MV-4-11 (cell line): ENCODE data around the gene PCDHA3.
"Not testable (repeated sequence)": the region's sequence is repeated elsewhere in the genome, so short reads cannot be mapped to it uniquely, and the experiment has no call there.

ENCODE experiments used
- DNase-seq: peaks from one replicate; lab custom pipeline; 2025; lab: John Stamatoyannopoulos, UW

The PCDHA3 gene

DNA sequence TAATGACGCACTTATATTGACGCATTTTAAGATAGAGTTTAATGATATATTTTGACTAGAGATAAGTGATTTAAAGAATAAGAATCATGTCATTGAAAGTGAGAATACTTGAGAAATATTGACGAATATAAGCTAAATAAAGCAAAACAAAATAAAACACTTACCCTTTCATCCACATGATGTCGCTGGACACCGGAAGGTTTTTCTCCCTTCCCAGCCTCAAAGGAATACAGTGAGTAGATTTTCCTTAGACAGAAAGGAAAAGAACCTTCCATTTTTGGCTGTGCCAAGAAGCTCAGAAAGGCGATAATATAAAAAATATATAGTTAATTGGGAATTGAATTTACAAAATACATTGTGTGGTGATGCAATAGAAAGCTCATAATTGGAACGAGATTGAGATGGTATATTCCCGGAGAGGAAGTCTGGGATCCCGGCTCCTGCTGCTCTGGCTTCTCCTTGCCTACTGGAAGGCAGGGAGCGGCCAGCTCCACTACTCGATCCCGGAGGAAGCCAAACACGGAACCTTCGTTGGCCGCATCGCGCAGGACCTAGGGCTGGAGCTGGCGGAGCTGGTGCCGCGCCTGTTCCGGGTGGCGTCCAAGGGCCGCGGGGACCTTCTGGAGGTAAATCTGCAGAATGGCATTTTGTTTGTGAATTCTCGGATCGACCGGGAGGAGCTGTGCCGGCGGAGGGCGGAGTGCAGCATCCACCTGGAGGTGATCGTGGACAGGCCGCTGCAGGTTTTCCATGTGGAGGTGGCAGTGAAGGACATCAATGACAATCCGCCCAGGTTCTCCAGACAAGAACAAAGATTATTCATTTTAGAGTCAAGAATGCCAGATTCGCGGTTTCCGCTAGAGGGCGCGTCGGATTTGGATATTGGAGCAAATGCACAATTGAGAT is 20.8 kb downstream of the PCDHA3 start, which contains the start of gene PCDHA5:
PCDHA5 (plus strand) TSS at position 239 of the 906 bp plus-strand sequence.
- DNase-seq, result no peak

DNA sequence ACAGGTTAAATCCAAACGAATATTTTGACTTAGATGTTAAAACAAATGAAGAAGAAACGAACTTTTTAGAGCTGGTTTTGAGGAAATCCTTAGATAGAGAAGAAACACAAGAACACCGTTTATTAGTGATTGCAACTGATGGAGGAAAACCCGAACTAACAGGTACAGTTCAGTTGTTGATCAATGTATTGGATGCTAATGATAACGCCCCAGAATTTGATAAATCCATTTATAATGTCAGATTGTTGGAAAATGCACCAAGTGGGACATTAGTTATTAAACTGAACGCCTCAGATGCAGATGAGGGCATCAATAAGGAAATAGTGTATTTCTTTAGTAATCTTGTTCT is 21.4 kb downstream of the PCDHA3 start:
- no peak for DNase-seq

DNA sequence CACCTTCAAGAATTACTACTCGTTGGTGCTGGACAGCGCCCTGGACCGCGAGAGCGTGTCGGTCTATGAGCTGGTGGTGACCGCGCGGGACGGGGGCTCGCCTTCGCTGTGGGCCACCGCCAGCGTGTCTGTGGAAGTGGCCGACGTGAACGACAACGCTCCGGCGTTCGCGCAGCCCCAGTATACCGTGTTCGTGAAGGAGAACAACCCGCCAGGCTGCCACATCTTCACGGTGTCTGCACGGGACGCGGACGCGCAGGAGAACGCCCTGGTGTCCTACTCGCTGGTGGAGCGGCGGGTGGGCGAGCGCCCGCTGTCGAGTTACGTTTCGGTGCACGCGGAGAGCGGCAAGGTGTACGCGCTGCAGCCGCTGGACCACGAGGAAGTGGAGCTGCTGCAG is 22.1 kb downstream of the PCDHA3 start:
- DNase-seq, result not testable (repeated sequence)

DNA sequence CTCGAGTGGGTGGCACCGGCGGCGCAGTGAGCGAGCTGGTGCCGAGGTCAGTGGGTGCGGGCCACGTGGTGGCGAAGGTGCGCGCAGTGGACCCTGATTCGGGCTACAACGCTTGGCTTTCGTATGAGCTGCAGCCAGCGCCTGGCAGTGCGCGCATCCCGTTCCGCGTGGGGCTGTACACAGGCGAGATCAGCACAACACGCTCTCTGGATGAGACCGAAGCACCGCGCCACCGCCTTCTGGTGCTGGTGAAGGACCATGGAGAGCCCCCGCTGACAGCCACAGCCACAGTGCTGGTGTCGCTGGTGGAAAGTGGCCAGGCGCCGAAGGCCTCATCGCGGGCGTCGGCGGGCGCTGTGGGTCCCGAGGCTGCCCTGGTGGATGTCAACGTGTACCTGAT is 22.6 kb downstream of the PCDHA3 start:
- DNase-seq, result no peak

DNA sequence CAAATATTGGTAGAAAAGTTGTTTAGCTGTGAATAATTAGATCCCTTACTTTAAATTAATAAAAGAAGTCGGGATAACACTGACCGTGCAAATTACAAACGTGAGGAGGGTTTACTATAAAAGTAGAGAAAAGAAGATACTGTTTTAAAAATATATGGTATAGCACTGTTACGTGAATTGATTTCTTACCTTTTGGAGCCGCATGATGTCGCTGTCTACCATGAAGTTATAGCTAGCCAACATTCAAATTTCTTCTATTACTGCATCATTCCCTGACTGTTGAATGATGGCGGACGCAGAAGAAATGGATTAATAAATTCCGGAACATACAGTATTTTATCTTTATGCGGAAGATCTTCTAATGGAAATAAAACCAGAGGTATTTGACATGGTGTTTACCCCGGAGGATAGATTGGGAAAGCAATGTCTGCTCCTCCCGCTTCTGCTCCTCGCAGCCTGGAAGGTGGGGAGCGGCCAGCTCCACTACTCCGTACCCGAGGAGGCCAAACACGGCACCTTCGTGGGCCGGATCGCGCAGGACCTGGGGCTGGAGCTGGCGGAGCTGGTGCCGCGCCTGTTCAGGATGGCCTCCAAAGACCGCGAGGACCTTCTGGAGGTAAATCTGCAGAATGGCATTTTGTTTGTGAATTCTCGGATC is 27.0 kb downstream of the PCDHA3 start, which contains the start of gene PCDHA6:
PCDHA6 (plus strand) TSS at position 257 of the 658 bp plus-strand sequence; CDS start at position 389, 132 bp downstream.
- no peak for DNase-seq

DNA sequence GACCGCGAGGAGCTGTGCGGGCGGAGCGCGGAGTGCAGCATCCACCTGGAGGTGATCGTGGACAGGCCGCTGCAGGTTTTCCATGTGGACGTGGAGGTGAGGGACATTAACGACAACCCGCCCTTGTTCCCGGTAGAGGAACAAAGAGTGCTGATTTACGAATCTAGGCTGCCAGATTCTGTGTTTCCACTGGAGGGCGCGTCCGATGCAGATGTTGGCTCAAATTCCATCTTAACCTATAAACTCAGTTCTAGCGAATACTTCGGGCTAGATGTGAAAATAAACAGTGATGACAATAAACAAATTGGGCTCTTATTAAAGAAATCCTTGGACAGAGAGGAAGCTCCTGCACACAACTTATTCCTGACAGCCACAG is 27.5 kb downstream of the PCDHA3 start:
- DNase-seq, result no peak

DNA sequence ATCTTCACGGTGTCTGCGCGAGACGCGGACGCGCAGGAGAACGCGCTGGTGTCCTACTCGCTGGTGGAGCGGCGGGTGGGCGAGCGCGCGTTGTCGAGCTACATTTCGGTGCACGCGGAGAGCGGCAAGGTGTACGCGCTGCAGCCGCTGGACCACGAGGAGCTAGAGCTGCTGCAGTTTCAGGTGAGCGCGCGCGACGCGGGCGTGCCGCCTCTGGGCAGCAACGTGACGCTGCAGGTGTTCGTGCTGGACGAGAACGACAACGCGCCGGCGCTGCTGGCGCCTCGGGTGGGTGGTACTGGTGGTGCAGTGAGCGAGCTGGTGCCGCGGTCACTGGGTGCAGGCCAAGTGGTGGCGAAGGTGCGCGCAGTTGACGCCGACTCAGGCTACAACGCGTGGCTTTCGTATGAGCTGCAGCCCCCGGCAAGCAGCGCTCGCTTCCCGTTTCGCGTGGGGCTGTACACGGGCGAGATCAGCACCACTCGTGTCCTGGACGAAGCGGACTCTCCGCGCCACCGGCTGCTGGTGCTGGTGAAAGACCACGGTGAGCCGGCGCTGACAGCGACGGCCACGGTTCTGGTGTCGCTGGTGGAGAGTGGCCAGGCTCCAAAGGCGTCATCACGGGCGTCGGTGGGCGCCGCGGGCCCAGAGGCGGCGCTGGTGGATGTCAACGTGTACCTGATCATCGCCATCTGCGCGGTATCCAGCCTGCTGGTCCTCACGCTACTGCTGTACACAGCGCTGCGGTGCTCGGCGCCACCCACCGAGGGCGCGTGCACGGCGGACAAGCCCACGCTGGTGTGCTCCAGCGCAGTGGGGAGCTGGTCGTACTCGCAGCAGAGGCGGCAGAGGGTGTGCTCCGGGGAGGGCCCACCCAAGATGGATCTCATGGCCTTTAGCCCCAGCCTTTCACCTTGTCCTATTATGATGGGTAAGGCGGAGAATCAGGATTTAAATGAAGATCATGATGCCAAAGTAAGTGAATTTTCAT is 28.9 kb downstream of the PCDHA3 start:
- DNase-seq, result not testable (repeated sequence)

DNA sequence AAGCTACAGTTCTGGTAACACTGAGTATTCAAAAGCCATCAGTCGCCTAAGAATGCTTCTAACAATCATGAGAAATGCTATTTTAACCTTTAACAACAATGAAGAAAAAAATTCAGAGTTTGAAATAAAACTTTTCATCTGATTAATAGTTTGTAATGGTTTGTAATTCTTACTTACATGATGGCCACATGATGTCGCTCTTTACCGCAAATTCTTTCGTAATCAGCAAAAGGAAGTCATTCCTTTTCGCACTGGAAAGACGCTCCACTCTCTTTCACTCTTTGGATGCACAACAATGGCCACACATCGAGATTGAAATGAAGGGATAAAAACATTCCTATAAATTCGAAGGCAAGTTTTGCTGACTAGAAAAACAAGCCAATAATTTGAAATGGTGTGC is 33.1 kb downstream of the PCDHA3 start, which contains the start of gene PCDHA7:
PCDHA7 (plus strand) TSS at position 277 of the 400 bp plus-strand sequence; CDS start at position 392, 115 bp downstream.
- peak; percentile 15 for DNase-seq

DNA sequence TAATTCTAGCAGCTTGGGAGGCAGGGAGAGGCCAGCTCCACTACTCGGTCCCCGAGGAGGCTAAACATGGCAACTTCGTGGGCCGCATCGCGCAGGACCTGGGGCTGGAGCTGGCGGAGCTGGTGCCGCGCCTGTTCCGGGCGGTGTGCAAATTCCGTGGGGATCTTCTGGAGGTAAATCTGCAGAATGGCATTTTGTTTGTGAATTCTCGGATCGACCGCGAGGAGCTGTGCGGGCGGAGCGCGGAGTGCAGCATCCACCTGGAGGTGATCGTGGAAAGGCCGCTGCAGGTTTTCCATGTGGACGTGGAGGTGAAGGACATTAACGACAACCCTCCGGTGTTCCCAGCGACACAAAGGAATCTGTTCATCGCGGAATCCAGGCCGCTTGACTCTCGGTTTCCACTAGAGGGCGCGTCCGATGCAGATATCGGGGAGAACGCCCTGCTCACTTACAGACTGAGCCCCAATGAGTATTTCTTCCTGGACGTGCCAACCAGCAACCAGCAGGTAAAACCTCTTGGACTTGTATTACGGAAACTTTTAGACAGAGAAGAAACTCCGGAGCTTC is 33.7 kb downstream of the PCDHA3 start:
- not testable (repeated sequence) for DNase-seq

DNA sequence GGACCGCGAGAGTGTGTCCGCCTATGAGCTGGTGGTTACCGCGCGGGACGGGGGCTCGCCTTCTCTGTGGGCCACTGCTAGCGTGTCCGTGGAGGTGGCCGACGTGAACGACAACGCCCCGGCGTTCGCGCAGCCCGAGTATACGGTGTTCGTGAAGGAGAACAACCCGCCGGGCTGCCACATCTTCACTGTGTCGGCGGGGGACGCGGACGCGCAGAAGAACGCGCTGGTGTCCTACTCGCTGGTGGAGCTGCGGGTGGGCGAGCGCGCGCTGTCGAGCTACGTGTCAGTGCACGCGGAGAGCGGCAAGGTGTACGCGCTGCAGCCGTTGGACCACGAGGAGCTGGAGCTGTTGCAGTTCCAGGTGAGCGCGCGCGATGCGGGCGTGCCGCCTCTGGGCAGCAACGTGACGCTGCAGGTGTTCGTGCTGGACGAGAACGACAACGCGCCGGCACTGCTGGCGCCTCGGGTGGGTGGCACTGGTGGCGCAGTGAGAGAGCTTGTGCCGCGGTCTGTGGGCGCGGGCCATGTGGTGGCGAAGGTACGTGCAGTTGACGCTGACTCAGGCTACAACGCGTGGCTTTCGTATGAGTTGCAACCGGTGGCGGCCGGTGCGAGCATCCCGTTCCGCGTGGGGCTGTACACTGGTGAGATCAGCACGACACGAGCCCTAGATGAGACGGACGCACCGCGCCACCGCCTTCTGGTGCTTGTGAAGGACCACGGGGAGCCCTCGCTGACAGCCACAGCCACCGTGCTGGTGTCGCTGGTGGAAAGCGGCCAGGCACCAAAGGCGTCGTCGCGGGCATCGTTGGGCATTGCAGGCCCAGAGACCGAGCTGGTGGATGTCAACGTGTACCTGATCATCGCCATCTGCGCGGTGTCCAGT is 35.0 kb downstream of the PCDHA3 start:
- DNase-seq, result no peak

DNA sequence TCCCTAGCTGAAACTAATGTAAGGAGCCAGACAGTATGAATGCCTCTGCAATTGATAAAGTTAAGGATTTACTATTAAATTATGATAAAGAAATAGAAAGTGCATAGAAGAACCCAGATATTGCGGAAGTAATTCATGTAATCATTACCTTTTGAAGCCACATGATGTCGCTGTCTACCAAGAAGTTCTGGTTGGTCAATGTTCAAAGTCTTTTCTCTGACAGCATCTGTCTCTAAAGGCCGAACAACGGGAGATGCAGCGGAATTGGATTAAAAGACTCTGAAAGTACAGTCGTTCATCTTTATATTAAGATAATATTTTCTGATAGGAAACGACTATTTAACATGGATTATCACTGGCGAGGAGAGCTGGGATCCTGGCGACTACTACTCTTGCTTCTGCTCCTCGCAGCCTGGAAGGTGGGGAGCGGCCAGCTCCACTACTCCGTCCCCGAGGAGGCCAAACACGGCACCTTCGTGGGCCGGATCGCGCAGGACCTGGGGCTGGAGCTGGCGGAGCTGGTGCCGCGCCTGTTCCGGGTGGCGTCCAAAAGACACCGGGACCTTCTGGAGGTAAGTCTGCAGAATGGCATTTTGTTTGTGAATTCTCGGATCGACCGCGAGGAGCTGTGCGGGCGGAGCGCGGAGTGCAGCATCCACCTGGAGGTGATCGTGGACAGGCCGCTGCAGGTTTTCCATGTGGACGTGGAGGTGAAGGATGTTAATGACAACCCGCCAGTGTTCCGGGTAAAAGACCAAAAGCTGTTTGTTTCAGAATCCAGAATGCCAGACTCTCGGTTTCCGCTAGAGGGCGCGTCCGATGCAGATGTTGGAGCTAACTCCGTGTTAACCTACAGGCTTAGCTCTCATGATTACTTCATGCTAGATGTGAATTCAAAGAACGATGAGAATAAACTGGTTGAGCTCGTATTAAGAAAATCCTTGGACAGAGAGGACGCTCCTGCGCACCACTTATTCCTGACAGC is 40.4 kb downstream of the PCDHA3 start, which contains the start of gene PCDHA8:
PCDHA8 (plus strand) TSS at position 210 of the 985 bp plus-strand sequence; CDS start at position 345, 135 bp downstream.
- DNase-seq, result peak; percentile 34

DNA sequence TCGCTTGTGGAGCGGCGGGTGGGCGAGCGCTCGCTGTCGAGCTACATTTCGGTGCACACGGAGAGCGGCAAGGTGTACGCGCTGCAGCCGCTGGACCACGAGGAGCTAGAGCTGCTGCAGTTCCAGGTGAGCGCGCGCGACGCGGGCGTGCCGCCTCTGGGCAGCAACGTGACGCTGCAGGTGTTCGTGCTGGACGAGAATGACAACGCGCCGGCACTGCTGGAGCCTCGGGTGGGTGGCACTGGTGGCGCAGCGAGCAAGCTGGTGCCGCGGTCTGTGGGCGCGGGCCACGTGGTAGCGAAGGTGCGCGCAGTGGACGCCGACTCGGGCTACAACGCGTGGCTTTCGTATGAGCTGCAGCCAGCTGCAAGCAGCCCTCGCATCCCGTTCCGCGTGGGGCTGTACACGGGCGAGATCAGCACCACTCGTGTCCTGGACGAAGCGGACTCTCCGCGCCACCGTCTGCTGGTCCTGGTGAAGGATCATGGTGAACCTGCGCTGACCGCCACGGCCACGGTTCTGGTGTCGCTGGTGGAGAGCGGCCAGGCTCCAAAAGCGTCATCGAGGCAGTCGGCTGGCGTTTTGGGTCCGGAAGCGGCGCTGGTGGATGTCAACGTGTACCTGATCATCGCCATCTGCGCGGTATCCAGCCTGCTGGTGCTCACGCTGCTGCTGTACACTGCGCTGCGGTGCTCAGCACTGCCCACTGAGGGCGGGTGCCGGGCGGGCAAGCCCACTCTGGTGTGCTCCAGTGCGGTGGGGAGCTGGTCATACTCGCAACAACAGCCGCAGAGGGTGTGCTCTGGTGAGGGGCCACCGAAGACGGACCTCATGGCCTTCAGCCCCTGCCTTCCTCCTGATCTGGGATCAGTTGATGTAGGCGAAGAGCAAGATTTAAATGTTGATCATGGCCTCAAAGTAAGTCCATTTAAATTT is 42.2 kb downstream of the PCDHA3 start:
- DNase-seq, result no peak

DNA sequence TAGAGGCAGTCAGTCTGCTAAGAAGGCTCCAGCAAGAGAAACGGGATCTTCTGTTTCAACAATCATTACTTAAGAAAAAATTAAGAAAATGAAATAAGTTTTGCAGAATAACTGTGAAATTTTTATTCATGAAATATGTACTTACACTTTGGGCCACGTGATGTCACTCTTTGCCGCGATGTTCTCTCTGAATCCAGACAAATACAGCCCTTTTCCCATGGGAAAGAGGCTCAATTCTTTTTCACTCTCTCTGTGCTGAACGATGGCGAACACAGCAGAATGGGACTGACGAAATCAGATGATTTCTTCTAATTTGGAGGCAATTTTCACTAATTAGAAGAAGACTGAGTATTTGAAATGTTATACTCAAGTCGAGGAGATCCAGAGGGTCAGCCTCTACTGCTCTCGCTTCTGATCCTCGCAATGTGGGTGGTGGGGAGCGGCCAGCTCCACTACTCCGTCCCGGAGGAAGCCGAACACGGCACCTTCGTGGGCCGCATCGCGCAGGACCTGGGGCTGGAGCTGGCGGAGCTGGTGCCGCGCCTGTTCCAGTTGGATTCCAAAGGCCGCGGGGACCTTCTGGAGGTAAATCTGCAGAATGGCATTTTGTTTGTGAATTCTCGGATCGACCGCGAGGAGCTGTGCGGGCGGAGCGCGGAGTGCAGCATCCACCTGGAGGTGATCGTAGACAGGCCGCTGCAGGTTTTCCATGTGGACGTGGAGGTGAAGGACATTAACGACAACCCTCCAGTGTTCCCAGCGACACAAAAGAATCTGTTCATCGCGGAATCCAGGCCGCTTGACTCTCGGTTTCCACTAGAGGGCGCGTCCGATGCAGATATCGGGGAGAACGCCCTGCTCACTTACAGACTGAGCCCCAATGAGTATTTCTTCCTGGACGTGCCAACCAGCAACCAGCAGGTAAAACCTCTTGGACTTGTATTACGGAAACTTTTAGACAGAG is 47.6 kb downstream of the PCDHA3 start, which contains the start of gene PCDHA9:
PCDHA9 (plus strand) TSS at position 244 of the 964 bp plus-strand sequence; CDS start at position 358, 114 bp downstream.
- DNase-seq, result not testable (repeated sequence)

DNA sequence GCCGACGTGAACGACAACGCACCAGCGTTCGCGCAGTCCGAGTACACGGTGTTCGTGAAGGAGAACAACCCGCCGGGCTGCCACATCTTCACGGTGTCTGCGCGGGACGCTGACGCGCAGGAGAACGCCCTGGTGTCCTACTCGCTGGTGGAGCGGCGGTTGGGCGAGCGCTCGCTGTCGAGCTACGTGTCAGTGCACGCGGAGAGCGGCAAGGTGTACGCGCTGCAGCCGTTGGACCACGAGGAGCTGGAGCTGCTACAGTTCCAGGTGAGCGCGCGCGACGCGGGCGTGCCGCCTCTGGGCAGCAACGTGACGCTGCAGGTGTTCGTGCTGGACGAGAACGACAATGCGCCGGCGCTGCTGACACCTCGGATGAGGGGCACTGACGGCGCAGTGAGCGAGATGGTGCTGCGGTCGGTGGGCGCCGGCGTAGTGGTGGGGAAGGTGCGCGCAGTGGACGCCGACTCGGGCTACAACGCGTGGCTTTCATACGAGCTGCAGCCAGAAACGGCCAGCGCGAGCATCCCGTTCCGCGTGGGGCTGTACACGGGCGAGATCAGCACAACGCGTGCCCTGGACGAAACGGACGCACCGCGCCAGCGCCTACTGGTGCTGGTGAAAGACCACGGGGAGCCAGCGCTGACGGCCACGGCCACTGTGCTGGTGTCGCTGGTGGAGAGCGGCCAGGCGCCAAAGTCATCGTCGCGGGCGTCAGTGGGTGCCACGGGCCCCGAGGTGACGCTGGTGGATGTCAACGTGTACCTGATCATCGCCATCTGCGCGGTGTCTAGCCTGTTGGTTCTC is 49.2 kb downstream of the PCDHA3 start:
- not testable (repeated sequence) for DNase-seq
